NCI-H128 (cell line): ENCODE results near the gene ATP10A.

Source experiments
- DNase-seq: peaks from one replicate; lab custom pipeline; 2025; ENCODE audit not compliant: unreplicated experiment; lab: John Stamatoyannopoulos, UW

ATP10A gene

GRCh38 chr15:25708391-25708790 is 154.7 kb downstream of the ATP10A start:
- no peak for DNase-seq

GRCh38 chr15:25707656-25708365 is 155.3 kb downstream of the ATP10A start:
- no peak for DNase-seq

- no peak for DNase-seq
Measured at GRCh38 chr15:25706176-25706955, 156.8 kb downstream of the ATP10A start.

GRCh38 chr15:25705433-25706115 is 157.6 kb downstream of the ATP10A start:
- no peak for DNase-seq

- DNase-seq = no peak
Measured at GRCh38 chr15:25703726-25704125, 159.4 kb downstream of the ATP10A start.

GRCh38 chr15:25701721-25702465 is 161.2 kb downstream of the ATP10A start:
- no peak for DNase-seq

GRCh38 chr15:25700916-25701315 is 162.2 kb downstream of the ATP10A start:
- DNase-seq = no peak

GRCh38 chr15:25697586-25697985 is 165.5 kb downstream of the ATP10A start:
- no peak for DNase-seq

- no peak for DNase-seq
Measured at GRCh38 chr15:25695875-25696760, 167.0 kb downstream of the ATP10A start.

GRCh38 chr15:25694823-25695312 is 168.3 kb downstream of the ATP10A start:
- DNase-seq = no peak

- no peak for DNase-seq
Measured at GRCh38 chr15:25694239-25694584, 168.9 kb downstream of the ATP10A start.

GRCh38 chr15:25693321-25694238 is 169.5 kb downstream of the ATP10A start:
- DNase-seq = no peak

GRCh38 chr15:25691544-25692430 is 171.3 kb downstream of the ATP10A start:
- DNase-seq = no peak

GRCh38 chr15:25690673-25691543 is 172.2 kb downstream of the ATP10A start:
- no peak for DNase-seq

- DNase-seq = no peak
Measured at GRCh38 chr15:25689592-25689991, 173.5 kb downstream of the ATP10A start.

GRCh38 chr15:25688166-25688565 is 175.0 kb downstream of the ATP10A start:
- DNase-seq = no peak

- DNase-seq = no peak
Measured at GRCh38 chr15:25687689-25688088, 175.4 kb downstream of the ATP10A start.
